Globus pallidus (tissue), 1 donor: ENCODE results near the gene SPECC1L.

ENCODE experiments used
- DNase-seq: peaks from one replicate; pipeline ENCODE4 v3.0.0-alpha.2; 2015; ENCODE audit warnings: low spot score

The SPECC1L gene

DNA sequence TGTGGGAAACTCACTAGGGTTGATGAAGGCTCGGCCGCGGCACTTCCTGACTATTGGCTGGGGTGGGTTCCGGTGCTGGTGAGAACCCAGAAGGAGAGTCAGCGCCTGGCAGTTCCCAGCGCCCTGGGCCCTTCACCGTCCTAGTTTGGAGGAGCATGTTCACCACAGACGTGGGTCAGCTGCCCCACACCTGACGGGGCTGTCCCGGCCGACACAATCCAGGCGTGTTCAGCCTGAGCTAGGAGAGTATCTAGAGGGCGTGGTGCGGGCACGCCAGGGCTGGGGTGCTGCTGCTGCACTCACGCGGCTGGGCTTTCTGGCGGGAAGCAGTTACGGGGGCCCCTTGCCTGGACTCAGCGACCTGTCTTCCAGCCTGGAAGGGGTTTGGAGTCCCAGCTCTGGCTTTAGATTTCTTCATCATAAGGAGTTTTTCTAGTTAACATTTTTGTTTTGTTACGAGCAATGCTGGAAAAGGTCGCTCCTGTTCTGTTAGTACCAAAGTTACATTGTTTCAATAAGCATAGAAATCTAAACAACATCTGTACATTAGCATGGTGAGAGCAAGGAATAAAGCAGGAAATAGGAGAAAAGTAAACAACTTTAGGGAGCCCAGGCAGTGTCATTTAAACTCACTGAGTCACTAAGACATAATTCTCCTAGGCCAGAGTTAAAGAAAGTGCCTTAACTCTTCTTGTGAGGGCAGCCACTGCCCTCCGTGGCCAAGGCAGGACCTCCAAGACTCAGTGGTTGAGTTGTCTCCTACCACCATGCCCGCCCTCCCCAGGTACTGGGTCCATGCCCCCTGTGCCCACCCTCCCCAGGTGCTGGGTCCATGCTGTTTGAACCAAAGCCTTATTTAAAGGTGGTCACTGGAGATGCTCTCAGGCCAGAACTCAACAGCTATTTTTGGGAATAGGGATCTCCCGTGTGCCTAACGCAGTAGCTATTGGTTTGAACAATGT, 144.6 kb downstream of the SPECC1L start:
- no peak for DNase-seq

DNA sequence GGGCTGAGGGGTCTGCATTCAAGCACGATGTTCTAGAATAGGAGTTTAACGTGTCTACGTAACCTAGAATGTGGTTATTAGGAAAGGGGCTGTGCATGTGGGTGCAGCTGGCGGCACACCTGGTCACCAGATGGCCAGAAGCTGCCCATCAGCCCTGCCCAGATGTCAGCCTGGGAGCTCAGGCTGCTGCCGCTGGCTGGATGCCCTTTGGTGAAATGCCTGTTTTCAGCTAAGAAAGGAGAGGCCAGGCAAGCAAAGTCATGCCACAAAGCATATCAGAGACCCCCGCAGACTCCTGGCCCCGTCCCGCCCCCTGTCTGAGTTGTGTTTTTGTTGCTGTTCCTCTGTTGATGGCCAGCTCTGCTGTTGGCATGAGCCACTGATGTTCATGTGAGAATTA, 145.5 kb downstream of the SPECC1L start:
- no peak for DNase-seq

DNA sequence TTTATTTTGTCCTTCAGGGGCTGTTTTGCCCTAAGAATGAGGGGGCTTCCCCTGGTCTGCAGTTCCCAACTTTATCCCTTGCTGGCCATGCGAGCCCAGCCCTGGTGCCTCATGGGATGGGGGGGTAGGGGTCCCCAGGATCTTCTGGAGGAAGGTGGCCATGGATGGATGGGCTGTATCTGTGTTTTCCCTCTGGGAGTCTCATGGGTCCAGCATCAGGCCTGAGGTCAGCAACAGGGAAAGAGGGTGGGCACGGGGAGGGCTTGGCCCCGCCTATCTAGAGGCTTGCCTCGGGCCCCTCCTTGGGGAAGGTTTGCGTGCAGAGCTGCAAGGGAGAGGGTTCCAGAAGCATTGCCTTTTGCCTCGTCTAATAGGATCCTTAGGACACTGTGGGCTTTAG, 146.0 kb downstream of the SPECC1L start:
- no peak for DNase-seq

DNA sequence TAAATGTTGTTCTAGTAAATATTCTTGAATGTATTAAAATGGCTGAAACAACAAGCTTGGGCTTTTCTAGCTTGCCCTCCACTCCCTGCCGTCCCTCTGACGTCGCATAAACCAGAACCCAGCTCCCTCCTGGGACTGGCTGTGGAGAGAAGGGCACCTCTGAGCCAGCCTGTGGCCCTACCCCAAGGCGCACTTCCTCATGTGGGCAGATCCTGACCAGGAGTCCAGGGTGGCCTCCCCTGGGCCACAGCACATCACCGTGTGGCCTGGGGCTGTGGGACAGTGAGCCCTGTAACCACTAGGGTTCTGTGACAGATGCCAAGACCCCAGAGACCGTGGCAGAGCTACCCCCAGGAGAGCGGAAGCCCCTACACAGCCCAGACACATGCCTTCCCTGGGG, 146.6 kb downstream of the SPECC1L start:
- DNase-seq = no peak

DNA sequence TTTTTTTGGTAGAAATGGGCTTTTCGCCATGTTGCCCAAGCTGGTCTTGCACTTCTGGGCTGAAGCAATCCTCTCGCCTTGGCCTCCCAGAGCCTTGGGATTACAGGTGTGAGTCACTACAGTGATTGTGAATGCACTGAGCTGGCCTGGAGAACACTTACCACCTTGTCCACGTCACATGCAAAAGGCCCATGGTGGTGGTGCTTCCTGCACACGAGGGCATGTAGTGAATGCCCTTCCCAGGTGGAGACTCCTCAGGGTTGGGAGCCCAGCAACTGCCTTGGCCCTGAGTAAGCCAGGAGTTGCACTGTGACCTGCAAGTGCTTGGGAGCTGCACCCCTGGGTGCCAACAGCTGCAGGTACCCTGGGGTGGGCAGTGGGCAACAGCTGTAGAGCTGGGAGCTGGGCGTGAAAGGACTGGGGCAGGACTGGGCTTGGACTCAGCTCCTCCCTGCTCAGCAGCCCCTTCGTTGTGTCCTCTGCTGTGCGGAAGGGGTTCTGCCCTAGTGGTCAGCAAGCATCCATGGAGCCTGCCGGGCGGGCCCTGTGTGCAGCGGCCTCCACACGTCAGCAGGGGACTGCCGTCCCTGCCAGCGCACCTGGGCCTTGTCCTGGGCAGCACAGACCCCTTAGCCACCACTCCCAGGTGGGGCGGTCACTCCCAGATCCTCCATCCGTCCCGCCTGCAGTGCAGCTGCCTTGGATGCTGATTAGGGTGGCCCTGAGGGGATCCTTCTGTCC, 147.4 kb downstream of the SPECC1L start:
- DNase-seq = no peak

DNA sequence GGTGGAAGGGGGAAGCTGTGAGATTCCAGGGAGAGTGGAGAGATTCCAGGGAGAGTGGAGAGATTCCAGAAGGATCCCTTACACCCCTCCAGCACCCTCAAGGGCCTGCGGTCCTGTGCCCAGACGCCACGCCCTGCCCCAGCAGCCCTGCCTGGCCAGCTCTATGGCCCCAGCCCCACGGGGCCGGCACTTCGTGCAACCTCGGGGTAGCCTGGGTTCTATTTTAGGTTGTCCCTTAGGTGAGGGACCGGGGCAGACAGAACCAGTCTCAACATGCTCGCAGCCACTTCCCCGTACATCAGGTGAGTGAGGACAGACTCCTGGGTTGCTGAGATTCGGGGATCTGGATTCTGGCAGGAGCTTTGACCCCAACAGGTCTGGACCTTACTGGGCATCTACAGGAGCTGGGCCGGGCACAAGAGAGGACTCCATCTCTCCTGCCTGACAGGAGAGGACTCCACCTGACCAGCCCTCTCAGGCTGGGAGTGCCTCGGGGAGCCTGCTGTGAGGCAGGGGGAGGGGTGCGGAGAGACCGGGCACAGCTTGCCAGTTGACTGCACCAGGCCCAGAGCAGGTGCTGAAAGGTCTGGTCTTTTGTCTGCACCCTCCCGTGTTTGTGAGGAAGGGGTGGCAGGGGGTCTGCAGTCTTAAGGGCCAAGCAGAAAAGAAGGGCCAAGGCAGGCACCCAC, 148.3 kb downstream of the SPECC1L start:
- DNase-seq = no peak

DNA sequence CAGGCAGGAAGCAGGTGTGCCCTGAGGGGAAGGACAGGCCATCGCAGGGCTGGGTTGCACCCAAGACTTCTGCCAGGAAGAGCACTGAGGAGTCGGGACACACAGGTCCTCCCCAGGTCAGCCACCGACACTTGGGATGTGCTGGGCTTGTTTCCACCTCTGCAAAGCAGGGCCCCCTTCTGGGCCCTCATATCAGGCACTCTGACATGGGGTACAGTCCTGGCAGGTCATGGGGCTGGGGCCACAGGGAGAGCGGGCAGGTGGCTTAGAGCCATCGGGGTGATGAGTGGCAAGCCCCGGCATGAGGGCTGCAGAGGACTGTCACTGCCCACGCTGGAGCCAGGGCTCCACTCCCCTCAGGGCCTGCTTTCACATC, 148.8 kb downstream of the SPECC1L start:
- DNase-seq = no peak

DNA sequence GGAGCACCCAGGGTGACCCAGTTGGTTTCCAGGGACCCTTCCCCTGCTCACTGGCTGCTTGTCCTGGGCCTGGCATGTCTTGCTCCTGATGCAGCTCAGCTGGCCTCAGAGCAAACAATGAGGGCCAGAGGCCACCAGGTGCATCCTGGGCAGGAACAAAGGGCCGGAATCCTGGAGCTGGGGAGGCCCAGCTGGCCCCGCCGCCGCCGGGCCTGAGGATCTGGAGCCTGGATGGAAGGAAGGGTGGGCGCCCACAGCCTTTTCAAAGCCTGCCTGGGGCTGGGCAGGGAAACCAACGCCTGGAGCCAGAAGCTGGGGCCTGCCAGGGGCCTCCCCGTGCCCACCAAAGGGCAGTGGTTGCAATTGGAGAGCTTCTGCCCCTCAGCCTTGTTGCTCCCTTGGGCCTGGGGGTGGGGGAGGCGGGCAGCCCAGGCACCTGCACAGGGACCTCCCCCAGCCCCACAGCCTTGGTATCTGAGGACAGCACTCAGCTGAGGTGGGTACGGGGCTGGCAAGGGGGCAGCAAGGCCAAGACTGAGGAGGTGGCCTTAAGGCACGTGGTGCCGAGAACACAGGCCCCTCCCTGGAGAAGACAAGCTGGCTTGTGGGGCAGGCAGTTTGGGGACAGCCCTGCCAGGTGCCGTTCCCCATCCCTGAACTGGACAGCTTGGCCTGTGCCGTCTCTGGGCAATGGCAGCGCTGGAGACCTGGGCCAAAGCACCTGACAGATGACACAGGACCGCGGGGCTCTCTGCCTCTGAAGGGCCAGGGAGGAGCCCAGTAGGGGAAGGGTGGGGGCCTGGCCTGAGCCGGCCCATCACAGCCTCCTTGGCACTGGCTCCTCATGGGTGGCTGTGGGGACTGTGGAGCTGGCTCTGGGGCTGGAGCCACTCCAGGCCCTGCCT, 149.7 kb downstream of the SPECC1L start:
- DNase-seq = no peak

DNA sequence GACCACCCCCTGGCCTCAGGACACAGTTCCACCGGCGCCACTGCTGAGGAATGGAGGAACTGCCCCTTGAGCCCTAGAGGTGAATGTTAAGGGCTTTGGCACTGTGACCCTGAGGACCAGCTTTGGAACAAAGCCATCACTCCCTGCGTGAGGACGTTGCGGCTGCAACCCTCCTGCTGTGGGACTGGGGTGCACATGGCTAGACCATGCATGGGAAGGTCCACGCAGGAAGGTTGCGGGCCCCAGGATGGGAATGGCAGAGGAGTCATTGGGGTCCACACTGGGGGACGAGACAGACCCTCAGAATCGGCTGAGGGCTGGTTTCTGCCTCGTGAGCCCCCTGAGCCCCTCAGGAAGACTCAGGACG, 150.3 kb downstream of the SPECC1L start:
- DNase-seq = no peak

DNA sequence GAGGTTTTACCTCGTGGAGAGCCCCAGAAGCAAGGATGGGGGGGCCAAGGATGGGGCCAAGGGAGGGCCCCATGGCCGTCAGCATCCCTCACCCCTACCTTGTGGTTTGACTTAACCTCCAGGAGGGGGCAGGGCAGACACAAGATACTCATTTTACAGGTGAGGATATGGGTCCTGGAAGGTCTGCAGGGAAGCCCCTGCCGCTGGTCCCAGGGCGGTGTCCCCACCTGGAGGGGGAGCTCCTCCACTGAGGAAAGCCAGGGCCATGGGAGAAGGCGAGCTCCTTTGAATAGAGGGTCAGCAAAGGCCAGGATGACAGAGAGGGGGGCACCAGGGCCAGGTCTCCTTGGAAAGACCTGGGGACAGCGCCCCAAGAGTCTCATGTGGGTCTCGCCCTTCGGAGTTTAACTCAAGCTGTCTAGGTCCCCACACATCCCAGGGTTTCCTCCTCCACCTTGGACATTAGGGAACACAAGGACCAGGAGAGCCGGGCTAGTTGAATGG, 150.8 kb downstream of the SPECC1L start:
- no peak for DNase-seq

DNA sequence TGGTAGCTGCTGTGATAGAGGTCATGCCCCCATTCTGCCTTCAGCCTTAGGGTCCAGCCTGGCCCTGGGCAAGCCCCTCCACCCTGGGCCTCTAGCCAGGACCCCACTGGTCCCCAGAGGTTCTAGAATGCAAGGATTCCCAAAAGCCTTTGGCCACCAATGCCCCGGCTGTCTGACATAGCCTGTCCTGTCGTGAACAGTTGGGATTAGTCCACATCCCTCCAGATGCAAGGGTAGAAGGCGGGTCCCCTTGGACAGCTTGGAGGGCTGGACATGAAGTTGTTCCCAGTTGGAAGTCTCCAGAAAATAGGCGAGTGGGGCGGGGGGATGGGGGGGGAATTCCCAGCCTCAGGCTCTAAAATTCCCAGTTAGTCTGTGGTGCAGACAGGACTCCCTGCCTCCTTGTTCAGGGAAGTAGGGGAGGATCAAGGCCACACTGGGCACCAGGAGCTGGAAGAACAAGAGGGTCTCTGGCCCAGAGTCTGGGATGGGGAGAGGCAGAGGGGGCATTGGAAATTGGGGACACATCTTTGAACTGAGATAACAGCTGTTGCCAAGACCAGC, 151.6 kb downstream of the SPECC1L start:
- no peak for DNase-seq

DNA sequence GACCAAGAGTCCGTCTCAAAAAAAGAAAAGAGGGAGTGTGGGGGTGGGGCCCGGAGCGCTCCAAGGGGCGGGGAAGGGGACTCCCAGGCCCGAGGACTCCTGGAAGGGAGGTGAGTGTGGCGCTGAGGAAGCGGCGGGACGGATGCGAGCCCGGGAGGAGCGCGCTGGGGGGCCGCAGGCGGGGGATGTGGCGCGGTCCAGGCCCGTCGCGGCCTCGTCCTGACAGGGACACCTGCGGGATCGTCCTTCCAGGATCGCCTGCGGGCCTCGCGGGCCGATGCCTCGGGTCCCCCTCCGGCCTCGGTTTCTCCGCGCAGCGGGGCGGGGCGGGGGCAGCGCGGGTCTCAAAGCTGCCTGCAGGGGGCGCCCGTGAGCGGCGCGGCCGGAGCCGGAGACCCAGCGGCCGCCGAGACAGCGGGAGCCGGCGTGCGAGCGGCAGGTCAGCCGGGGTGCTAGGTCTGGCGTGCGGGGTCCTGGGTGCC, 152.9 kb downstream of the SPECC1L start:
- DNase-seq = no peak

DNA sequence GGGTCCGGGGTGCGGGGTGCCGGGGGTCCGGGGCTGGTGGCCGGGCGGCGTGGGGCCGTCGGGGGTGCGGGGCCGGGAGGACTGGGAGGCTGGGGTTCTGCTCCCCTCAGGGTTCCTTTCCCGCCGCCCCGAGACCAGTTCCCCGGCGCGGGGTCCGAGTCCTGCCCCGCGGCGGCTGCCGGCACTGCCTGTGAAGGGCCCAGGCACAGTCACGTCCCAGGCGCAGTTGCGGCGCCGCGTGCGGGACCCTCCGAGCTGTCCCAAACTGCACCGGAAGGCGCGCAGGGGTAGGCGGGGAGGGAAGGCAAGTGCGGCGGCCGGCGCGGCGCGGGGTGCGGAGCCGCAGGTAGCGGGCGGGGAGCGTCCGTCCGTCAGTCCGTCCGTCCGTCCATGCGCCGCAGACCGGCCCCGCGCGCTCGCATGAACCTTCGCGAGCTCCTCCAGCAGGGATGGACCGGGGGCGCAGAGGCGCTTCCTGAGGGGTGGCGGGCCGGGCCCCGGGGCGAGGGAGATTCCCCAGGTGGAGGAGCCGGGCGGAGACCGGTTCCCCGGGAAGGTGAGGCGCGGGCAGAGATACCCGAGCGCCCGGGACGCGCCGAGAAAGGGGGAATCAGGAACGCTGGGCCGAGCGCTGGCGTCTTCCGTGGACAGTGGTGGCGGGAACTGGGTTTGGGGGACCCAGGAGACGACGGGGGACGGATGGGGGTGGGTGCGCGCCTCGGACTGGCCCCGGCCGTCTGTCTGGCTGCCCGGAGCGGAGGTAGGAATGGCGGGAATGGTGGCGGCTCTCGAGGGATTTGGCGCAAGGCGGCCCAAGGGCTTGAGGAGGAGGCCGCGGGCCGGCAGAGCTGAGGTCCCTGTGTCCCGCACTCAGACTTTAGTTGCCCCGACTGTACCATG, 153.6 kb downstream of the SPECC1L start:
- no peak for DNase-seq

DNA sequence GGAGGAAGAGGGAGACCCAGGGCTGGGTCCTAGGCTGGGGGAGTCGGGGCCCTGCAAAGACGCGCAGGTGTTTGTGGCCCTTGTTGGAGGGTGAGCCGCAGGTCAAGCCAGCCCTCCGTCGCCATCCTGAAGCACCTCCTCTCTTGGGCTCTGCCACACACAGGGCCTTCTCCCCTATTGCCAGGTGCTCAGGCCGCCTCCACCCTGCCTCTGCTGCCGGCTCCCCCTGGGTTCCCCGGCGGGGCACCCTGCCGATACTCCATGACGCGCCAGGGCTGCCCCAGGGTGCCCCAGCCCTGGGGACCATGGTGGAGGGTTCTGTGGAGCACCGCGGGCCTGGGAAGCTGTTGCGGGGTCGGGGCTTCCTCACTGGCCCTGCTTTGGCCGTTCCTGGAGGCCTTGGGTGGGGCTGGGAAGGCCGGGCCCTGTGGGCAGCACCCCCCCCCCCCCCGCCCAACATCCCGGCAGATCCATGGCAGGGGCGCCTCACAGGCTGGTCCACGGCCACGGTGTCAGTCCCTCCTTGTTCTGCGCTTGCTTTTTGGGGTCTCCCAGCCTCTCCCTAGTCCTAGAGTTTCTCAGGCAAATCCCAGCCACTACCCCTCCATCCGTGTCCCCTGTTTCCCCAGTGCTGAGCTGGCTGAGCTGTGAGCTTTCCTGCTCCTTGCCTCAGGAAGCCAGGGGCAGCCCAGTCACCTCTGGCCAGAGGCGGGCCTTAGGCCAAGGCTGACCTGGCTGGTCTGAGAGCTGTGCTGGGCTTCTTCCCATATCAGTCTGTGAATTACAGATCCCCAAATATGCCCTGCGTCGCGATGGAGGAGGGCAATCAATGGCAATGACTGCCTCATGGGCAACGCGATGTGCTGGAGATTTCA, 154.5 kb downstream of the SPECC1L start:
- no peak for DNase-seq

DNA sequence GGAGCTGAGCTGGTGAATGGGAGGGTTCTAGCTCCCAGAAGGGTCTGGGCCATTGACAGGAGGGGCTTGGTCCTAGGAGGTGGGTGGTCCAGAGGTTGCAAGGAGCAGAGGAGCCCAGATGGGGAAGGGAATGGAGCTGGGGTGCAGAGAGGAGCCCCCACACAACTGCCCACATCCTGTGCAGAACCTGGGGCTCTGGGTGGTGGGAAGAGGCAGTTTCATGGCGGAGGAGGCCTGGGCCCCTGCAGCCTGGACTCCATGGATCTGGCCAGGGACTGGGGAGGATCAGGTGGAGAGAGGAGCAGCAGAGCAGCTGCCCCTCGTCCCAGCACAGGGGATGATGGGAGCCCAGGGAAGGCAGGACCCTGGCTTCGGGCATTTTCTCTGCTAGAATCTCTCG, 155.8 kb downstream of the SPECC1L start:
- no peak for DNase-seq

DNA sequence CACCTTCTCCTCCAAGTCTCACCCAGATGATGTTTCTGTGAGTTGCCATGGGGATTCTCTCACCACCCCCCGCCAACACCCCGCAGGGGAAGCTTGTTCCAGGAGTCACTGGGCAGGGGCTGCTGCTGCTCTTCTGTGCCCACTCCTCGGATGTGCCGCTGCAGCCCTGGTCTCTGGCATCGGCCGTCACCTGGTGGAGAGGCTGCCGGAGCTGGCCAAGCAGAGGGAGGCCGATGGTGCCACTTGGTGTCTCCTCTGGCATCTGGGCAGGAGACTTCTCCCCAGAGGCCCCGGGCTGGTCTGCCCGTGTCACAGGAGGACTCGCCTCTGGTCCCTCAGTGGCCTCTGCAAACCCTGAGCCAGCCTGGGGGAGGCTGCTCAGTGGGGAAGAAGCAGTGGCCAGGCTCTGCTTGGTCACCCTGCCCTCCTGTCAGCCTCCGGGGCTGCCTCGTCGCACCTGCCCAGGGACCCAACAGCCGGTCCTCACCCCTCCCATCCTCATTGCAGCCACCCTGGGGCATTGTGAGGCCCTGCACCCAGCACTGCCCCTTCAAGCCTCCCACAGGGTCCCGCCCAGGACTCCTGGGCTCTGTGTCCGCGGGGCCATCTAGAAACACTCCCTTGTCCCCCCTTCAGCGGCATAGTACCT, 156.3 kb downstream of the SPECC1L start:
- no peak for DNase-seq

DNA sequence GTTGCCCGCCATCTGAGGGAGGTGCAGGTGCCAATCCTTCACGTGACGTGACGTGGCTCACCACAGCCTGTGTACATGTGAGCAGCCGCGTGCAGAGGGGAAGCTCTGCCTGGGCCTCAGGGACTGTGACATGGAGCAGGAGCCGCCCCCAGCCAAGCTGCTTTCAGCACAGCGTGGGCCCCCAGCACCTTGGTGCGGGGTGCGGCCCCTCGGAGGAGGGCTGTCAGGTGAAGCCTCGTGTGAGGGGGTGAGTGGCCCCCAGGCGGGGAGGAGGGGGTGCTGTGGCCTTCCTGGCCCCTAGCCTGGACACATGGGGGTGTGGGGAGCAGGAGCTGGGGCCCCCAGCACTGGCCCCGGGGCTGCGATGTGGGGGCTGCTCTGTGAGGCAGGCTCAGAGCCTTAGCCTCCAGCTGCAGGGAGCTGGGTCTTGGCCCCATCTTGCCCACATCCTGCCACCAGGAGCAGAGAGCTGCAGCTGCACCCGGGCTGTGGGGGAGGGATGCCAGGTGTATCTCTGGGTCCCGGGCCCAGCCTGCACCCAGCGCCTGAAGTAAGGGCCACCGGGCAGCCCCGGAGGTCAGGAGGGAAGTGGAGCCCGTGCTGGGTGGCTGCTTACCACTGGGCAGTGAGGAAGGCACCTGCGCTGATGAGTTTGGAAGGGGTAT, 157.0 kb downstream of the SPECC1L start, which contains the start of gene ADORA2A:
Gene ADORA2A, plus strand, starts transcription at position 100 of the 665 bp plus-strand sequence. CDS start 5,806 bp downstream, outside the sequence.
- DNase-seq = no peak
